IMR-90 (cell line): ENCODE measurements around the gene SLC9C2.

Experiments used
- BHLHE40 ChIP-seq: fragments of 150-350 bp; IDR thresholded peaks from 2 replicates; pipeline ENCODE4 v1.6.1; 2016; ENCODE audit warnings: mild to moderate bottlenecking, low read depth, low read length
- CEBPB ChIP-seq: IDR thresholded peaks from 2 replicates; pipeline ENCODE4 v1.6.1; 2012; ENCODE audit warnings: low read depth, low read length, improper control_type of control experiment
- CHD1 ChIP-seq: IDR thresholded peaks from 2 replicates; pipeline ENCODE4 v1.6.1; 2012; ENCODE audit warnings: low read depth, low read length, improper control_type of control experiment
- CTCF ChIP-seq: conservative IDR thresholded peaks from 2 replicates; pipeline ENCODE4 v1.5.1; 2012; ENCODE audit warnings: mild to moderate bottlenecking, low read depth, low read length, improper control_type of control experiment
- ELK1 ChIP-seq: fragments of 150-350 bp; IDR thresholded peaks from 2 replicates; pipeline ENCODE4 v1.6.1; 2016; ENCODE audit warnings: low read depth, mild to moderate bottlenecking, low read length, moderate library complexity, borderline replicate concordance
- MAFK ChIP-seq: IDR thresholded peaks from 2 replicates; pipeline ENCODE4 v1.6.1; 2012; ENCODE audit warnings: low read depth, low read length, improper control_type of control experiment
- MAZ ChIP-seq: IDR thresholded peaks from 2 replicates; pipeline ENCODE4 v1.6.1; 2012; ENCODE audit warnings: low read depth, mild to moderate bottlenecking, low read length, improper control_type of control experiment, moderate library complexity, borderline replicate concordance
- MXI1 ChIP-seq: IDR thresholded peaks from 2 replicates; pipeline ENCODE4 v1.6.1; 2012; ENCODE audit warnings: low read depth, mild to moderate bottlenecking, low read length, moderate library complexity, borderline replicate concordance
- NFE2L2 ChIP-seq: fragments of 150-350 bp; IDR thresholded peaks from 2 replicates; pipeline ENCODE4 v1.6.1; 2016; ENCODE audit warnings: low read depth, mild to moderate bottlenecking, low read length
- POLR2A ChIP-seq: IDR thresholded peaks from 2 replicates; pipeline ENCODE4 v1.6.1; 2012; ENCODE audit warnings: mild to moderate bottlenecking, low read depth, low read length
- RAD21 ChIP-seq: IDR thresholded peaks from 2 replicates; pipeline ENCODE4 v1.6.1; 2012; ENCODE audit warnings: low read length, improper control_type of control experiment
- RCOR1 ChIP-seq: IDR thresholded peaks from 2 replicates; pipeline ENCODE4 v1.6.1; 2012; ENCODE audit warnings: mild to moderate bottlenecking, low read length, improper control_type of control experiment; ENCODE audit not compliant: insufficient replicate concordance
- RFX5 ChIP-seq: IDR thresholded peaks from 2 replicates; pipeline ENCODE4 v1.8.0; 2012; ENCODE audit warnings: low read depth, mild to moderate bottlenecking, low read length, moderate library complexity
- USF2 ChIP-seq: fragments of 150-350 bp; IDR thresholded peaks from 2 replicates; pipeline ENCODE4 v1.6.1; 2017; ENCODE audit warnings: mild to moderate bottlenecking, antibody characterized with exemption, low read length, low read depth

GRCh38 chr1:173507847-173508209 is 95.0 kb downstream of the SLC9C2 start:
- TF ChIP-seq CTCF (no peak), POLR2A (no peak), ELK1 (no peak), RFX5 (no peak), MXI1 (no peak), MAZ (no peak), CEBPB (no peak), RAD21 (no peak), BHLHE40 (no peak), NFE2L2 (no peak), MAFK (no peak), CHD1 (no peak), USF2 (no peak), RCOR1 (no peak)
